Right lobe of liver (tissue), 4 donors: Measurements from ENCODE around the gene ZNF644.

Experiments
- POLR2A ChIP-seq: fragments of 450-650 bp; IDR thresholded peaks from one replicate; pipeline ENCODE4 v1.6.1; 2017; ENCODE audit warnings: antibody characterized with exemption, mild to moderate bottlenecking
- TF ChIP-seq, protein P1 (sequence below), 4 donors: fragments of 200-600 bp in 3 of 4; fragments of 450-650 bp in 1 of 4; IDR thresholded peaks; one replicate each; pipeline versions ENCODE4 v1.5.1 to v1.8.0; 2016 to 2022; ENCODE audit warnings: antibody characterized with exemption in 4 of 4, mild to moderate bottlenecking in 2 of 4
- donor health status: DM: no; HTN: no; CAD: no.
- donor health status: DM: no; HTN: no; CAD: no.
- donor health status: DM: no; HTN: yes; CAD: no.

DNA sequence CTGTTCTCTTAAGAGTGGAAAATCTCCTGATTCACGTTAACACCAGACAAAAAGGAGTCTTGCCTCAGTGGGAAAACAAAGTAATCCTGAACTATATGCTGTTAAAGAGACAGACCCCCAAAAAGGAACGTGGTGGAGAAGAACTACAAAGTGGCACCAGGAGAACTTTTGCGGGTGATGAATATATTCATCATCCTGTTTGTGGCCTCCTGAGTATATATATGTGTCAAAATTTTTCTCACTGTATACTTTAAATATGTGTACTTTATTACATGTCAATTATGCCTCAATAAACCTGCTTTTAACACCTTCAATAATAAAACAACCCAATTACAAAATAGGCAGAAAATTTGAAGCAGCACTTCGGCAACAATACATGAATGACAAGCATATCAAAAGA is 31.1 kb downstream of the ZNF644 start:
- TF ChIP-seq, protein P1, sequence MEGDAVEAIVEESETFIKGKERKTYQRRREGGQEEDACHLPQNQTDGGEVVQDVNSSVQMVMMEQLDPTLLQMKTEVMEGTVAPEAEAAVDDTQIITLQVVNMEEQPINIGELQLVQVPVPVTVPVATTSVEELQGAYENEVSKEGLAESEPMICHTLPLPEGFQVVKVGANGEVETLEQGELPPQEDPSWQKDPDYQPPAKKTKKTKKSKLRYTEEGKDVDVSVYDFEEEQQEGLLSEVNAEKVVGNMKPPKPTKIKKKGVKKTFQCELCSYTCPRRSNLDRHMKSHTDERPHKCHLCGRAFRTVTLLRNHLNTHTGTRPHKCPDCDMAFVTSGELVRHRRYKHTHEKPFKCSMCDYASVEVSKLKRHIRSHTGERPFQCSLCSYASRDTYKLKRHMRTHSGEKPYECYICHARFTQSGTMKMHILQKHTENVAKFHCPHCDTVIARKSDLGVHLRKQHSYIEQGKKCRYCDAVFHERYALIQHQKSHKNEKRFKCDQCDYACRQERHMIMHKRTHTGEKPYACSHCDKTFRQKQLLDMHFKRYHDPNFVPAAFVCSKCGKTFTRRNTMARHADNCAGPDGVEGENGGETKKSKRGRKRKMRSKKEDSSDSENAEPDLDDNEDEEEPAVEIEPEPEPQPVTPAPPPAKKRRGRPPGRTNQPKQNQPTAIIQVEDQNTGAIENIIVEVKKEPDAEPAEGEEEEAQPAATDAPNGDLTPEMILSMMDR (IDR thresholded peaks at IDR 0.05), result no peak
- no peak for TF ChIP-seq POLR2A
